ENCODE measurements around the gene ATOSA. TPM values are rescaled to one million over a fixed set of nuclear protein-coding genes. Genes with fewer than 3 reads are reported as not detected.

The ATOSA gene
- total RNA-seq, 2 experiments from 2014 or later: 34.1 to 96.8 TPM

GRCh38 chr15:52727815-52728214, 48.6 kb upstream of the ATOSA start:
- ChIA-PET POLR2A (interaction anchor here (0.6 to 1.1 kb wide), 7 partner anchors 14 to 471 kb away, joined by 3 to 5 read pairs (median 3); no protein-coding TSS in a partner anchor), CTCF (ENCODE audit: unreplicated experiment) (no interaction called here)

GRCh38 chr15:52726195-52726594, 47.0 kb upstream of the ATOSA start:
- no peak overlapping the region for H3K4me3 ChIP-seq (ENCODE audit: low read depth, low read length, poor library complexity, severe bottlenecking)
- peaks cover 41% of the 10 kb centered on the region for H3K4me1 ChIP-seq (ENCODE audit: insufficient read depth, low read length, poor library complexity, severe bottlenecking)
- H3K9me2 ChIP-seq (ENCODE audit: insufficient read depth, low read length): no peaks in the 10 kb centered on the region
- no peaks in the 10 kb centered on the region for H4K20me1 ChIP-seq (ENCODE audit: insufficient read depth, low read length)
- TF ChIP-seq EZH2phosphoT487 (IDR thresholded peaks at IDR 0.05; ENCODE audit: borderline replicate concordance, low read depth, low read length): no peak
- no peak for TF ChIP-seq CTCF (conservative IDR thresholded peaks at IDR 0.05; ENCODE audit: low read length)
- BruUV-seq (replicated peaks): no TSS peak
- no peaks in the 10 kb centered on the region for H3K36me3 ChIP-seq (ENCODE audit: insufficient read depth, low read length)
- DNase-seq (ENCODE audit: low spot score): no peak
- POLR2A ChIA-PET: interaction anchor here (0.7 to 0.9 kb wide), 4 partner anchors 8 to 363 kb away, joined by 3 read pairs; no protein-coding TSS in a partner anchor
- CTCF ChIA-PET (ENCODE audit: unreplicated experiment): no interaction called here
- intact Hi-C loops (cut with micrococcal nuclease; ENCODE audit: unreplicated experiment): no loop called here
- no peak overlapping the region for H3K4me2 ChIP-seq (ENCODE audit: low read length)
- no peaks in the 10 kb centered on the region for H3K9me3 ChIP-seq (ENCODE audit: low read length)
- H3K27ac ChIP-seq (ENCODE audit: low read depth, low read length, poor library complexity, severe bottlenecking): no peak overlapping the region
- H2AFZ ChIP-seq (ENCODE audit: low read length): no peak overlapping the region
- no peaks in the 10 kb centered on the region for H3K79me2 ChIP-seq (ENCODE audit: insufficient read depth, low read depth, low read length)

More at GRCh38 chr15:52727815-52728214, 48.6 kb upstream of the ATOSA start:
- TF ChIP-seq EZH2phosphoT487 (IDR thresholded peaks at IDR 0.05; ENCODE audit: borderline replicate concordance, low read depth, low read length) (no peak), CTCF (conservative IDR thresholded peaks at IDR 0.05; ENCODE audit: low read length) (no peak)
- H3K79me2 ChIP-seq (ENCODE audit: insufficient read depth, low read depth, low read length): no peaks in the 10 kb centered on the region
- no TSS peak for BruUV-seq (replicated peaks)
- no peaks in the 10 kb centered on the region for H3K9me2 ChIP-seq (ENCODE audit: insufficient read depth, low read length)
- H3K4me2 ChIP-seq (ENCODE audit: low read length): peak overlapping the region; percentile 53
- no peak overlapping the region for H3K4me3 ChIP-seq (ENCODE audit: low read depth, low read length, poor library complexity, severe bottlenecking)
- no peaks in the 10 kb centered on the region for H3K36me3 ChIP-seq (ENCODE audit: insufficient read depth, low read length)
- DNase-seq (ENCODE audit: low spot score): peak; percentile 41
- peak overlapping the region; percentile 92 for H2AFZ ChIP-seq (ENCODE audit: low read length)
- H3K4me1 ChIP-seq (ENCODE audit: insufficient read depth, low read length, poor library complexity, severe bottlenecking): peaks cover 57% of the 10 kb centered on the region
- intact Hi-C loops (cut with micrococcal nuclease; ENCODE audit: unreplicated experiment): no loop called here
- H3K27ac ChIP-seq (ENCODE audit: low read depth, low read length, poor library complexity, severe bottlenecking): no peak overlapping the region
- H3K9me3 ChIP-seq (ENCODE audit: low read length): no peaks in the 10 kb centered on the region
- no peaks in the 10 kb centered on the region for H4K20me1 ChIP-seq (ENCODE audit: insufficient read depth, low read length)

GRCh38 chr15:52718551-52718950, 39.4 kb upstream of the ATOSA start:
- intact Hi-C loops (cut with micrococcal nuclease; ENCODE audit: unreplicated experiment): no loop called here
- TF ChIP-seq EZH2phosphoT487 (IDR thresholded peaks at IDR 0.05; ENCODE audit: borderline replicate concordance, low read depth, low read length) (no peak), CTCF (conservative IDR thresholded peaks at IDR 0.05; ENCODE audit: low read length) (no peak)
- Histone ChIP-seq H3K4me2 (ENCODE audit: low read length) (no peak overlapping the region), H3K9me3 (ENCODE audit: low read length) (no peaks in the 10 kb centered on the region), H3K36me3 (ENCODE audit: insufficient read depth, low read length) (no peaks in the 10 kb centered on the region), H3K27ac (ENCODE audit: low read depth, low read length, poor library complexity, severe bottlenecking) (no peak overlapping the region), H3K79me2 (ENCODE audit: insufficient read depth, low read depth, low read length) (no peaks in the 10 kb centered on the region), H3K4me3 (ENCODE audit: low read depth, low read length, poor library complexity, severe bottlenecking) (no peak overlapping the region), H3K9me2 (ENCODE audit: insufficient read depth, low read length) (no peaks in the 10 kb centered on the region), H2AFZ (ENCODE audit: low read length) (no peak overlapping the region), H3K4me1 (ENCODE audit: insufficient read depth, low read length, poor library complexity, severe bottlenecking) (no peaks in the 10 kb centered on the region), H4K20me1 (ENCODE audit: insufficient read depth, low read length) (no peaks in the 10 kb centered on the region)
- BruUV-seq (replicated peaks): no TSS peak
- CTCF ChIA-PET (ENCODE audit: unreplicated experiment): no interaction called here
- POLR2A ChIA-PET: interaction anchor here (0.5 to 0.8 kb wide), 2 partner anchors 8 to 10 kb away, joined by 3 read pairs; no protein-coding TSS in a partner anchor
- no peak for DNase-seq (ENCODE audit: low spot score)

All from OCI-LY7 (cell line).